MCF 10A (cell line): ENCODE results near the gene STK4. TPM values are rescaled to one million over a fixed set of nuclear protein-coding genes. Genes with fewer than 3 reads are reported as not detected.

ENCODE experiments used
- BruUV-seq: library from RNA; stranded (reverse); fragments of 400-500 nt; replicated peaks from 2 replicates; lab custom pipeline; 2021; lab: Mats Ljungman, UMichigan
- CTCF ChIA-PET: fragments of 300-600 bp; sonication (Branson Sonifier 250); formaldehyde crosslinking; extraction: SDS; loops from one replicate; lab custom pipeline; 2021; ENCODE audit warnings: antibody characterized with exemption, inconsistent platforms; lab: Yijun Ruan, JAX
- POLR2A ChIA-PET: fragments of 300-600, 350-650 bp; sonication (Branson Sonifier 250); formaldehyde crosslinking; extraction: SDS; loops from one replicate; lab custom pipeline; 2020; ENCODE audit warnings: antibody characterized with exemption, inconsistent platforms; lab: Yijun Ruan, JAX
- DNase-seq: peaks from one replicate; pipeline ENCODE4 v3.0.0-alpha.2; 2018; ENCODE audit not compliant: unreplicated experiment
- H3K27ac Mint-ChIP-seq: one replicate; pipeline ENCODE4 v1.8.0; 2022; ENCODE audit warnings: mild to moderate bottlenecking, low read depth, mixed read lengths; ENCODE audit not compliant: unreplicated experiment
- H3K27me3 Mint-ChIP-seq: one replicate; pipeline ENCODE4 v1.8.0; 2022; ENCODE audit warnings: mixed read lengths; ENCODE audit not compliant: insufficient read depth, unreplicated experiment
- H3K36me3 Mint-ChIP-seq: one replicate; pipeline ENCODE4 v1.8.0; 2022; ENCODE audit warnings: mild to moderate bottlenecking, moderate library complexity, mixed read lengths; ENCODE audit not compliant: insufficient read depth, unreplicated experiment
- H3K4me1 Mint-ChIP-seq: one replicate; pipeline ENCODE4 v1.8.0; 2022; ENCODE audit warnings: mixed read lengths; ENCODE audit not compliant: insufficient read depth, unreplicated experiment
- H3K4me3 Mint-ChIP-seq: one replicate; pipeline ENCODE4 v1.8.0; 2022; ENCODE audit warnings: mild to moderate bottlenecking, moderate library complexity, mixed read lengths; ENCODE audit not compliant: unreplicated experiment
- H3K9me3 Mint-ChIP-seq: one replicate; pipeline ENCODE4 v1.8.0; 2022; ENCODE audit warnings: mixed read lengths; ENCODE audit not compliant: unreplicated experiment
- CTCF ChIP-seq: fragments of 200-600 bp; IDR thresholded peaks from one replicate; pipeline ENCODE4 v1.8.0; 2022; ENCODE audit warnings: antibody characterized with exemption, mild to moderate bottlenecking; ENCODE audit not compliant: unreplicated experiment
- intact Hi-C: fragments of 100-400 bp; cut with micrococcal nuclease; formaldehyde crosslinking; loops from 2 replicates; pipeline ENCODE4 v1.14.1; 2022
- total RNA-seq: library from RNA; stranded (reverse); gene quantifications from 2 replicates; pipeline ENCODE4 v1.2.3, GENCODE V29; 2022

The STK4 gene
- total RNA-seq, 1 experiment from 2014 or later, result 47.7 TPM

- Mint-ChIP-seq H3K4me3 (no peak overlapping the region), H3K27ac (no peak overlapping the region), H3K27me3 (peaks cover 11% of the 10 kb centered on the region), H3K4me1 (no peaks in the 10 kb centered on the region), H3K36me3 (no peaks in the 10 kb centered on the region), H3K9me3 (no peaks in the 10 kb centered on the region)
- intact Hi-C loops, result loop anchor here (1.0 kb wide), 1 partner anchor 101 kb away; no protein-coding TSS in a partner anchor
- ChIA-PET CTCF (interaction anchor here (0.6 to 11.7 kb wide), 29 partner anchors 8 to 281 kb away, joined by 3 to 211 read pairs (median 5); partner anchors contain the start of genes KCNS1 and WFDC12), POLR2A (interaction anchor here (1.1 to 2.9 kb wide), 3 partner anchors 18 to 68 kb away, joined by 3 to 10 read pairs (median 3); no protein-coding TSS in a partner anchor)
- DNase-seq, result no peak
- no TSS peak for BruUV-seq
- TF ChIP-seq CTCF, result no peak
Observed at GRCh38 chr20:45112754-45113153, 146.4 kb downstream of the STK4 start.

- CTCF ChIA-PET, result interaction anchor here (0.7 to 11.7 kb wide), 13 partner anchors 8 to 206 kb away, joined by 3 to 211 read pairs (median 9); partner anchors contain the start of gene KCNS1
- no peaks in the 10 kb centered on the region for H3K4me1 Mint-ChIP-seq
- no TSS peak for BruUV-seq
Observed at GRCh38 chr20:45113865-45114264, 147.6 kb downstream of the STK4 start.

GRCh38 chr20:45114465-45115385, 148.4 kb downstream of the STK4 start, which contains the start of gene WFDC5:
Gene WFDC5, minus strand, starts transcription at chr20:45115174. Its CDS starts 91 bp downstream, at chr20:45115083.
- Mint-ChIP-seq H3K36me3 (no peaks in the 10 kb centered on the region), H3K27me3 (peaks cover 12% of the 10 kb centered on the region), H3K27ac (no peak within 1 kb of the TSS), H3K4me3 (no peak within 1 kb of the TSS), H3K4me1 (no peaks in the 10 kb centered on the region), H3K9me3 (no peaks in the 10 kb centered on the region)
- ChIA-PET POLR2A (interaction anchor here (0.5 to 3.0 kb wide), 2 partner anchors 14 to 47 kb away, joined by 3 to 10 read pairs; no protein-coding TSS in a partner anchor), CTCF (interaction anchor here (0.6 to 11.7 kb wide), 10 partner anchors 9 to 179 kb away, joined by 3 to 211 read pairs (median 4); partner anchors contain the start of gene KCNS1)
- intact Hi-C loops, result no loop called here
- no TSS peak for BruUV-seq
- no peak for TF ChIP-seq CTCF
- no peak for DNase-seq

More at GRCh38 chr20:45113865-45114264, 147.6 kb downstream of the STK4 start:
- H3K9me3 Mint-ChIP-seq, result no peaks in the 10 kb centered on the region
- H3K4me3 Mint-ChIP-seq, result no peak overlapping the region
- H3K27me3 Mint-ChIP-seq, result peaks cover 11% of the 10 kb centered on the region
- H3K36me3 Mint-ChIP-seq, result no peaks in the 10 kb centered on the region
- POLR2A ChIA-PET, result interaction anchor here (0.5 to 3.0 kb wide), 3 partner anchors 14 to 69 kb away, joined by 3 to 10 read pairs (median 3); no protein-coding TSS in a partner anchor
- intact Hi-C loops, result no loop called here
- no peak for DNase-seq
- no peak for TF ChIP-seq CTCF
- no peak overlapping the region for H3K27ac Mint-ChIP-seq

- CTCF ChIA-PET, result interaction anchor here (0.6 to 11.7 kb wide), 9 partner anchors 8 to 178 kb away, joined by 3 to 211 read pairs (median 4); partner anchors contain the start of gene KCNS1
- POLR2A ChIA-PET, result interaction anchor here (3.0 kb wide), 1 partner anchor 13 kb away, joined by 10 read pairs; no protein-coding TSS in a partner anchor
Observed at GRCh38 chr20:45115386-45115774, 149.1 kb downstream of the STK4 start.

More at GRCh38 chr20:45115386-45115774, 149.1 kb downstream of the STK4 start:
- BruUV-seq, result no TSS peak
- H3K9me3 Mint-ChIP-seq, result no peaks in the 10 kb centered on the region
- H3K27ac Mint-ChIP-seq, result no peak overlapping the region
- H3K27me3 Mint-ChIP-seq, result peaks cover 18% of the 10 kb centered on the region
- no peak for DNase-seq
- no peak overlapping the region for H3K4me3 Mint-ChIP-seq
- no peaks in the 10 kb centered on the region for H3K36me3 Mint-ChIP-seq
- intact Hi-C loops, result no loop called here
- no peaks in the 10 kb centered on the region for H3K4me1 Mint-ChIP-seq
- no peak for TF ChIP-seq CTCF
